HG02885 (cell line): ENCODE data around the gene MRPL34.
A peak's percentile ranks its signal among the peaks of the same experiment; 100 is the strongest.

Experiments
- ATAC-seq: cut with Tn5 transposase; IDR thresholded peaks from one replicate; pipeline ENCODE4 v1.9.1; 2021; ENCODE audit warnings: mild to moderate bottlenecking; ENCODE audit not compliant: unreplicated experiment, poor library complexity

The MRPL34 gene

DNA sequence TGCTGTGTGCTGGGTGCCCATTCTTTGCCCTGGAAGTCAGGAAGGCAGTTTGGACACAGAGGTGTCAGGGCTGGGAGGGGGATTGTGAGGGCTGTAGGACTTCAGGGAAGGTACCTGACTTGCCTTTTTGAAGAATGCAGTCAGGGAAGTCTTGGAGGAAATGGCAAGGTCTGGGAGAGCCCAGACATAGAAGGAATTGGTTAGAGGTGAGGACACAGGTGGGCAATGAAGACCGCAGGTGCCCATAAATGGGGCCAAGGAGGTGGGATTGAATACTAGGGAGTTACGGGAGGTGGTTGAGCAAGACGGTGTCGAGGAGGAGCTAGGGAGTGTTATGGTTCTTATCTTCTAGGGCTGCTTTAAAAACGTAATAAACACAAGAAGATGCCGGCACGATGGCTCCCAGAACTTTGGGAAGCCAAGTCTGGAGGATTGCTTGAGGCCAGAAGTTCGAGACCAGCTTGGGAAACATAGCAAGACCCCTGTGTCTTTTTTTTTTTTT, 2.3 kb downstream of the MRPL34 start:
- no peak for ATAC-seq

DNA sequence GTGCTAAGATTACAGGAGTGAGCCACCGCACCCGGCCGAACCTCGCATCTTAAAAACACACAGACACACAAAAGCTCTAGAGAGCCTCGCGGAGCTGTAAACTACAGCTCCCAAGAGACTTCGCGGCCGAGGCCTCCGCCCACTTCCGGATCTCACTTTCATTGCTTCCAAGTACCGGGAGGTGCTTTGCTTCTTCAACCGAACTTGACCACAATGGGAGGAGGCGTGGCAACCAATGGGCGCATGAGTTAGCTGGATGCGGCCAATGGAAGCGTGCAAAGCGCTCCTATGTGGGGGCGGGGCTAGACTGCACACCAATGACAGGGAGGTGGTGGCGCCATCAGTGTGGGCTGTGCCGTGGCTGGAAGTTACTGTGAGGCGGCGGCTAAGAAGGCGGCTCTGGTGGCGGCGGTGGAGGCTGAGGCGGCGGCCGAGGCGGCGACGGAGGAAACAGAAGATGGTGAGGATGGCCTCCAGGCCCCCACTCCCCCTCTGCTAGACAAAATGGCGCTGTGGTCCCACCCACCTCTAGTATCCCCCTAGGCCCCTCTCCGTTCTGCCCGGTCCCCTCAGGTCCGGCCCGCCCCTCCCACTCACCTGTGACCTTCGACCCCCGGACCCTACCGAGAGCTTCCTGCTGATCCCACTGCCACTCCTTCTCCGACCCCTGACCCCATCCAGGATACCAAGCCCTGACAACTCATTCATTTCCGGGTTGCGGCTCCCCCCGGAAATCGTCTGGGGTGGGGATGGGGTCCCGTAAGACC, 3.7 kb downstream of the MRPL34 start, which contains the start of gene DDA1:
Gene DDA1 (plus strand): TSS at position 366 of the 767 bp plus-strand sequence. CDS start 92 bp downstream, at position 458.
- ATAC-seq: peak; percentile 66

DNA sequence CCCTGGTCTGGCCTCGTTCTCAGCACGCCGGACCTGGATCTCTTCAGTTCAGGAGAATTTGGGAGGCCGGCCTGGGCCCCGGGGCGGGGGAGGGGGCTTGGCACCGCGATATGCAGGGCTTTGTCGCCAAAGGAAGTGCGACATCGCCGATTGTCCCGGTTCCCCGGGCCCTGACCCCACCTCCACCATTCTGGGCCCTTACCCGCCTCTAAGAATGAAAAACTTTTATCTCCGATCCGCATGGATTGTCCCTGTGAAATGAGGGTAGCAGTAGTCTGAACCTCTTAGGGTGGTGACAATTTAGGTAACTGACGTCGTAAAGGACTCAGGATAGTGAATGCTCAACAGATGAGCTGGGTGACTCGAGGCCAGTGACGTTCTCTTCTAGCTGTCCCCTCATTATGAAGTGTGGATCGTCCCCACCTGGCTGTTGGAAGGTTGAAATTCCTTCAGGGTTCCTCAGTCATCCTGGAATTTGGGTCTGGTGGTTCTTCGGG, 4.3 kb downstream of the MRPL34 start:
- ATAC-seq: no peak

- no peak for ATAC-seq
These were observed 6.0 kb downstream of the MRPL34 start for GRCh38 chr19:17311455-17312188.

DNA sequence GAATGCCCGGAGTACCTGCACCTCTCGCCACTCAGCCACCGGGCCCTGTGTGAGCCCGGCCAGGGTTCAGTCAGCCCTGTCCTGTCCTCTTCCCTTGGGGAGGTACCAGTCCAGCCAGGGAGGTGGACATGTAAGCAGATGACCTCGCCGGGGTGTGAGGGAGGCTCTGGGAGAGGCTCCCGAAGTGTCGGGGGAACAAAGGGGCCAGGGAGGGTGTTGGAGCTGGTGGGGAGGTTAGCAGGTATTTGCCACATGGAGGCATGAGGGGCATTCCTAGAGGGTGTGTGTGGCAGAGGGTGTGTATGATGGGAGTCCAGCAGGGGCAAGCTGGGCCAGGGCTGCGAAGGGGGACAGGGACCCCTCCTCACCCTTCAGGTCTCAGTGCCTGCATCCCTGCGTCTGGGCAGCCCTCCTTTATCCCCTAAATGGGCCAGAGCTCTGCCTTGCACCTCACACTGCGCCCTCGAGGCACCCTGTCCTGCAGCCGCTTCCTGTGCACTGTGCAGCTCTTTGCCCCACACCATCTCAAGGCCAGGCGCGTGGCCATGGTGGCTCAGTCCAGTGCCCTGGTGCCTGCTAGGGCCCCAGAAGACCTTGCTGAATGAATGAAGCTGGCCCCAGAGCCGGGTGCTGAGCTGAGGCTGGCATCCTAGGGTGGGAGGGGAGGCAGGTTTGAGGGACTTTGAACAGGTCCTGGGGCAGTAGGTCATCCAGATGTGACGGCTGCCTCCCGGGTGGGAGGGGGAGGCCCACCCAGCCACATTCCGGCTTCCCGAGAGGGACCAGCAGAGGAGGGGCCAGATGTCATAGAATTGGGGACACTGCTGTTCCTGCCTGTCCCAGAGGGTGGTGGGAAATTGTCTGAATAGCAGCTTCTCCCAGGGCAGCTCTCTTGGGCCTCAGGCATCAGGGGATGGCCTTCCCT, 6.8 kb downstream of the MRPL34 start:
- ATAC-seq: no peak

DNA sequence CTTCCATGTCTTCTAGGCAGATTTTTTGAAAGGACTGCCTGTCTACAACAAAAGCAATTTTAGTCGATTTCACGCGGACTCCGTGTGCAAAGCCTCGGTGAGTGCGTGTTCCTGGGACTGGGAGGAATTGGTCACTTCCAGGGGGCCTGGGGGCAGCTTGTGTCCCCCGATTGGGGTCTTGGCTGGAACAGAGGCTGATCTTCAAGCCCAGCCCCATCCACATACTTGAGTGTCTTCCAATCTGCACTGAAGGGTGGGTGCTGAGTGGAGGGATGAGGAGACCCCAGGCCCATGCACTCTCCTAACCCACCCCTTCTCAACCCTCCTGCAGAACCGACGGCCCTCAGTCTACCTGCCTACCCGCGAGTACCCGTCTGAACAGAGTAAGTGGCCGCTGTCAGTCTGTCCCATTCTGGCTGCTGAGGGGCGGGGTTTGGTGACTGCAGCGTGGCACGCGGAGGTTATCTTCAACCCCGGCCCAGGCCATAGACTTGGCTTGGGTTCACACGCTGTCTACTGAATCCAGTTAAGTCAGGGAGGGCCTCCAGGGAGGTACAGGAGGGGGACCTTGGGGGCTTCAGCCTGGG, 8.4 kb downstream of the MRPL34 start:
- no peak for ATAC-seq

DNA sequence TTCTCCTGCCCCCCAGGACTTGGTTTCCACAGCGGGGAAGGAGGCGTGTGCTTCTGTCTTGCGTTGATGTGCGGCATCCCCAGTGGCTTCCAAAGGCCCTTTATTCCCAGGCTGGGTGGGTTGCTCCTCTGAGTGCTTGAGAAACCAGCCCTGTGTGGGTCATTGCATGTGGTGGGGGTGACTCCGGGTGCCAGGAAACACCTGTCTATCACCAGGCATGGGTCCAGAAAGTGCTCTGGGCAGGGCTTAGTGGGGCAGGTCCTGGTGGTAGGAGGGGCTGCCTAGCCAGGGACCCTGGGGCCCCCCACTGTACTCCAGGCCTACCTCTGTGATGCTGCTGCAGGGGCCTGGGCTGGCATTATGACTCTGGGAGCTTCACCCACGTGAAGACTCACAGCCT, 13.3 kb downstream of the MRPL34 start:
- no peak for ATAC-seq

DNA sequence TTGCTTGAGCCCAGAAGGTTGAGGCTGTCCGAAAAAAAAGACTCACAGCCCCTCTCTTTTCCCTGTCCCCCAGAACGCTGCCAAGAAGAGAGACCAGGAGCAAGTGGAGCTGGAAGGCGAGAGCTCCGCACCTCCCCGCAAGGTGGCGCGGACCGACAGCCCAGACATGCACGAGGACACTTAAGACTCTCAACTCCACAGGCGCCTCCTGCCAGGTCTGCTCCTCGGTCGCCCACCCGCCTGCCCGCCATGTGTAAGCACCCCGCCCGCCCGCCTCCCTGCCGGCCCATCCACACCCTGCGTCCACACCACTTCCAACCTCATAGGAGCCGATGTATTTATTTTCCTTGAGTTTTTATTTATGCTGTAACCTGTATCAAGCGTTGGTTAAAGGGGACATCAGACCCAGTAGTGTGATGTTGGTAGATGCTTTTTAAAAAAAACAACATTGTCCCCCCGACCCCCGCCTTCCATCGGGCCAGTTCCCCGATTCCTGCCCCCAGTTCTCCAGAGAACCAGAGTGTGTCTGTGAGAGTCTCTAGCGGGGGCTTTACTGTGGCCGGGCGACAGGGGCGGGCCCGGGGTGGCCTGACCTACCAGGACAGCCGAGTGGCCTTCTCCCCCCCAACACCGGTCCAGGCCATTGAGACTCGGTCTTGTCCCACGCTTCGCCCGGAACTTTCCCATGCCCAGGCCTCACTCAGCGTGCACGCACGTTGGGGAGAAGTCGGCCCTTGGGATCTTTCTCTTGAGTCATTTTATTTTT, 14.0 kb downstream of the MRPL34 start:
- ATAC-seq: no peak

- no peak for ATAC-seq
These were observed 14.8 kb downstream of the MRPL34 start for GRCh38 chr19:17320435-17320834.

- ATAC-seq: no peak
These were observed 16.2 kb downstream of the MRPL34 start for GRCh38 chr19:17321655-17322489.

GRCh38 chr19:17322854-17323253, 17.2 kb downstream of the MRPL34 start:
- ATAC-seq: no peak

- ATAC-seq: no peak
These were observed 17.8 kb downstream of the MRPL34 start for GRCh38 chr19:17323300-17323963.

DNA sequence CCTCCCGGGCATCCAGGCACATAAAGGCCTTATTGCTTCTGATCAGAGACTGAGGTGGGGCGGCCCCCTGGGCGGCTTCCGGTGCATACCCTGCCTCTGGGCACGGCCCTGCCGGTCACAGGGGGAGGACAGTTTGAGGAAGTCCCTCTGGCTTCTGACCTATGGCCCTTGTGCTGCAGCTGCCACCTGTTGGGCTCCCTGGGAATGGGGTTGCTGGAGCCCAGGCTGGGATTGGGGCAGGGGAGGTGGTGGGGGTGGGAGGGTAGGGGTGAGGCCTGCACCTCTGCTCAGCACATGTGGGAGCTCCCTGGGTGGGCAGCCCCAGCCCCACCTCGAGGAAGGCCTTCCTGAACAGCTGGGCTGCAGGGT, 18.3 kb downstream of the MRPL34 start:
- ATAC-seq: no peak

- ATAC-seq: no peak
These were observed 18.9 kb downstream of the MRPL34 start for GRCh38 chr19:17324357-17325114.

DNA sequence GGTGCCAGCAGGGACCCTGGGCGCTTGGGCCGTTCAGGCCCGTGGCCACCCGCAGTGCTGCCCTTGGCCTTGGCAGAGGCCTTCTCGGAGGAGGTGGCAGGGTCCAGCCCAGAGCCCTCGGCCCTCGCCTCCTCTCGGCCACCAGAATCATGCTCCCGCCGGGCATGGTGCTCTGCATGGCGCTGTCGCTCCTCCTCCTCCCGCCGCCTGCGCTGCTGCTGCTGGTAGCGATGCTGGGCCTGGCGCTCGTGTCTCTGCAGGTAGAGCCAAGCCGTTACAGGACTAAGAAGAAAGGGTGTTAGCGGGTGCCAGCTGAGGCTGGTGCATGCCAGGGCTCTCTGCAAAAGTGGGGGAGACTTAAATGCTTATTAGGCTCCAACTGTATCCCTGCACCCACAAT, 19.5 kb downstream of the MRPL34 start:
- no peak for ATAC-seq

GRCh38 chr19:17325881-17326594, 20.4 kb downstream of the MRPL34 start:
- no peak for ATAC-seq

GRCh38 chr19:17326595-17326966, 20.9 kb downstream of the MRPL34 start:
- no peak for ATAC-seq
